Gastroesophageal sphincter (tissue), 3 donors: ENCODE results near the gene MOCOS.

ENCODE experiments used
- EP300 ChIP-seq: sonication (generic); formaldehyde crosslinking; IDR thresholded peaks from one replicate; pipeline ENCODE4 v1.6.1; 2017; ENCODE audit warnings: antibody characterized with exemption, mild to moderate bottlenecking
- POLR2A ChIP-seq, 2 donors: fragments of 450-650 bp; IDR thresholded peaks; one replicate each; pipeline ENCODE4 v1.6.1; 2017; ENCODE audit warnings: antibody characterized with exemption in 2 of 2, mild to moderate bottlenecking in 2 of 2, moderate library complexity in 1 of 2
- POLR2AphosphoS5 ChIP-seq: sonication (generic); formaldehyde crosslinking; IDR thresholded peaks from one replicate; pipeline ENCODE4 v1.6.1; 2017; ENCODE audit warnings: antibody characterized with exemption
- TF ChIP-seq, protein P1 (sequence below), 4 experiments: fragments of 200-600 bp in 2 of 4; fragments of 450-650 bp in 2 of 4; sonication (generic) in 1 of 4; IDR thresholded peaks; one replicate each; pipeline ENCODE4 v1.5.1; 2017 to 2019; ENCODE audit warnings: antibody characterized with exemption in 4 of 4, mild to moderate bottlenecking in 2 of 4, moderate library complexity in 2 of 4

DNA sequence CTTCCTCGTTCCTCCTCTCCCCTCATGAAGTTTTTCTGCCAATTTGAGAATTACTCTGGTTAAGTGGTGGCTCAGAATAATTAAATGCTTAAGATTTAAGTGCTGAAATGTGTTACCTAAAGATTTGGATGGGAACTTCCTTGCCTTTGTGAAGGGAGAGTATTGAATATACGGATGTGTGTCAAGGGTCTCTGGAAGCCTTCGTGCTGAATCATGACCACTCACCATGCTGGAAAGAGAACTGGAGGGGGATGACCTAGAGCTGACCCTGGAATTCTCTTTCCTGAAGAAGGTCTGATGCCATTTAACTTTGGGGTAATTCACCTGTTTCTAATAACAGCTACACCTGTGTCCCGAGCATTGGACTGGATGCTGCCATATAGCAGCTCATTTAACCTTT, 2.2 kb downstream of the MOCOS start:
- TF ChIP-seq POLR2AphosphoS5 (no peak), POLR2A (IDR thresholded peaks at IDR 0.05) (no peak), EP300 (no peak)
- TF ChIP-seq, protein P1, sequence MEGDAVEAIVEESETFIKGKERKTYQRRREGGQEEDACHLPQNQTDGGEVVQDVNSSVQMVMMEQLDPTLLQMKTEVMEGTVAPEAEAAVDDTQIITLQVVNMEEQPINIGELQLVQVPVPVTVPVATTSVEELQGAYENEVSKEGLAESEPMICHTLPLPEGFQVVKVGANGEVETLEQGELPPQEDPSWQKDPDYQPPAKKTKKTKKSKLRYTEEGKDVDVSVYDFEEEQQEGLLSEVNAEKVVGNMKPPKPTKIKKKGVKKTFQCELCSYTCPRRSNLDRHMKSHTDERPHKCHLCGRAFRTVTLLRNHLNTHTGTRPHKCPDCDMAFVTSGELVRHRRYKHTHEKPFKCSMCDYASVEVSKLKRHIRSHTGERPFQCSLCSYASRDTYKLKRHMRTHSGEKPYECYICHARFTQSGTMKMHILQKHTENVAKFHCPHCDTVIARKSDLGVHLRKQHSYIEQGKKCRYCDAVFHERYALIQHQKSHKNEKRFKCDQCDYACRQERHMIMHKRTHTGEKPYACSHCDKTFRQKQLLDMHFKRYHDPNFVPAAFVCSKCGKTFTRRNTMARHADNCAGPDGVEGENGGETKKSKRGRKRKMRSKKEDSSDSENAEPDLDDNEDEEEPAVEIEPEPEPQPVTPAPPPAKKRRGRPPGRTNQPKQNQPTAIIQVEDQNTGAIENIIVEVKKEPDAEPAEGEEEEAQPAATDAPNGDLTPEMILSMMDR (IDR thresholded peaks at IDR 0.05) = no peak
